GM18868 (cell line): ENCODE data around the gene INSRR.

ENCODE experiments used
- ATAC-seq: cut with Tn5 transposase; IDR thresholded peaks from one replicate; pipeline ENCODE4 v1.9.1; 2021; ENCODE audit warnings: mild to moderate bottlenecking, moderate library complexity; ENCODE audit not compliant: unreplicated experiment

The INSRR gene

DNA sequence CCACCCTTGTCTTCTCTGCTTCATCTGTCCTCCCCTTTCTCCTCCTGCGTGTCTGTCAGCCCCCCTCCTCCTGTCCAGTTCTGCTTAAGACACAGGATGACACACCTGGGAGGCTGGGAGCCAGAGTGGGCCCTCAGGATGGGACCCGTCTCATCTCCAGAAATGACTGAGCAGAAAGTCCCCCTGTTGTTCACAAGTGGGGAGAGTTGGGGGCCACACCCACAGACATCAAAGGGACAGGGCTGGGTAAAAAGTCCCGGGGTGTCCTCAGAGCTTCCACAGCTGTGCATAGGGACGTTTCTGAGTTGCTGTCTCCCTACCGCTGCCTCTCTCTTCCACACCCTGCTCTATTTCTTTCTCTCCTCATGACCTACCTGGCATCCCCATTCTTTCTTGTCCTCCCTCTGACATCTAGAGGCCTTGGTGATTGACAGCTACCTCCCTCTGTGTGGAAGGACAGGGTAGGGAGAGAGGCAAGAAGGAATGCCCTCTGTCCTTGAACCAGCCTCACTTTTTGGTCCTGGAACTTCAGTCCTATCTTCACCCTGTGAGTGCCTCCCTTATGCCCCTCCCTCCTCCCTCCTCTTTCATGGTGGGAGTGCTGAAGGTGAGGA is 22.8 kb downstream of the INSRR start:
- peak; percentile 78 for ATAC-seq

DNA sequence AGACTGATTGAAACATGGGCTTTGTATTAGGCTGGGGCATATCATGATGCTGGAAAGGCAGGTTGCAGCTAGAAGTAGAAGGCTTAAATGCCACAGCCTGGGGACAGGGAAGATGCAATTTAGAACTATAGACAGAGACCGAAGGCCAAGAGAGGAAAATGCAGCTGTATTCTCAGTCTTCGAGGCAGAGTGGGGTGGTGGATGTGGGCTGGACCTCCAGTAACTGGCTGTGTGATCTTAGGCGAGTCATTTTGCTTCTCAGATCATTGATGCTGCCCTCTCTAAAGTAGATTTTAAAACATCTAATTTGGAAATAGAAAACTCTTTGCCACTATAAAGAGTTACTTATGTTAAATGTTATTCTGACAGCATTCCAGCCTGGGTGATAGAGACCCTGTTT is 24.6 kb downstream of the INSRR start:
- ATAC-seq = no peak

DNA sequence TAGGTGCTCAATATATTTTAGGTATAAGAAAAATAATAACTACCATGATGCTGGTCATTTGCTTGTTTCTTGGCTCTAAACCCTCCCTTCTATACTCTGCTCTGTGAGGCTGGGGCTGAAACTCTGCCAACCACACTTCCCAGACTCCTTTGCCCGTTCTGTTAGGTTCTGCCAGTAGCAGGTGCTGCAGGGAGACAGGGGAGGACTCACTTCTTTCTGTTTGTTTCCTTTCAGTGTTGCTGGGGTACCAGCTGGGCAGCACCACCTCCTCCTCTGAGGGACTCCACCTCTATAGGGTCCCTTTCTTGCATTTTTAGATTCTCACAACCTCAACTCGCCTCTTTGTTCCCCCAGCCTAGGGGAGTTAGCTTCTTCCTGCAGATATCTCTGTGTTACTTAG is 25.3 kb downstream of the INSRR start:
- ATAC-seq = no peak

DNA sequence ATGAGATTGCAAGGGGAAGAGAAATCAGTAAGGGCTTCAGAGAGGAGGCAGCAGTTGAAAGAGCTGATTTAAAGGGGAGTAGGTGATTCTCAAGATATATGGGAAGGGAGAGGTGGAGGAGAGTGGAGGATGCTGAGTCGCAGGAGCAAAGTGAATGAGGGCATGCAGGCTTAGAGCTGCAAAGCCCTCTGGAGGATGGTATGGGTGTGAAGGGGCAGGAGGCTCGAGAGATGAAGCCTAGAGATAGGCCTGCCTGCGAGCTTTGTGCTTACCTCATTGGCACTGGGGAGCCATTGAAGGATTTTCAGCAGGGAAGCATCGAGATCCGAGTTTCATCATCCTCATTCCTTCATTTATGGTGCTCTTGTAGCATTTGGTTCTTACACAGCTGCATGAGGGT is 26.5 kb downstream of the INSRR start:
- no peak for ATAC-seq

DNA sequence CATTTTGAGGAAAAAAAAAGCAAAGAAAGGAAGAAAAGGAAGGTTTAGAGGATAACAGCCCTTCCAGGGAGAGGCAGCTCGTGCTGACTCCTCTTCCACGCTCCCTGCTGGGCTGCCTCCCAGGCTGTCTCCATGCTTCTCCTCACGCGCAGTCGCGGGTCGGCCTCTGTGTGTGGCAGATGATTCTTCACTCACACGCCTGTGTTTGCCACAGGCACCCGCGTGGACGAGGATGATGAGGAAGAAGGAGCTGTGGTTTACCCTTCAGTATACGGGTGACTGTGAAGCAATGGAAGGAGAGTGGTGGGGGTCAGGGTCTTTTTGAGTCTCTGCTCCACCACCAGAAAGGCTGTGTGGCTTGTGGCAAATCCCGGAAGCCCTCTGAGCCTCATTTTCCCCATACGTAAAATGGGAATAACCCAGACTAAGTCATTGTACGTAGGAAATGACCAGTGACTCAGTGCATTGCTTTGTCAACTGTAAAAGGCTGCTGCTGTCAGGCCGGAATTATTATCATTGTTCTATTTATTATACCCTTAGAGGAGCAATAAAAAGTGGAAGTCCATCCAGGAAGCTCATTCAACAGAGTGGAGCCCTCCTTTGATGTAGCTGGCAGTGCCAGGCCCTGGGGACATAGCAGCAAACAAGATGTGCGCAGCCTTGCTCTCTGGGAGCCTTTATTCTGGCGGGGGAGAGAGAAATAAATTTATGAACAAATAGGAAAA is 30.4 kb downstream of the INSRR start:
- no peak for ATAC-seq

DNA sequence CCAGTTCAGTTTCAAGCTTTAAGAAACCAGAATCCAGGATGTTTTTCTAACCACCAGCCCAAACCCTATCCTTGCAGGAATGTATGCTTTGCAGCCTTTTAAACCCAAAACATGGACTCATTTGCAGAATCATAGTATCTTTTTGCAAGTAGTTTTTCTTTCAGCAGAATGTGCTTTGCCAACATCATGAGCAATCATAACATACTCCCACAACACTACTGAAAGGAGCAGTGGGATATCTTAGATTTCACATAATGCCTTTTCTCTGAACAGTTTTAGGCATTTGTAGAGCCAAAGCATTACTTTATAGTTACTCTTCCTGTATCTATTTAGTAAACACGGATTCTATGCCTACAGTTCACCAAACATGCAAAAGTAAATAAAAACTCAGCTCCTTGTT is 32.3 kb downstream of the INSRR start:
- ATAC-seq = no peak

DNA sequence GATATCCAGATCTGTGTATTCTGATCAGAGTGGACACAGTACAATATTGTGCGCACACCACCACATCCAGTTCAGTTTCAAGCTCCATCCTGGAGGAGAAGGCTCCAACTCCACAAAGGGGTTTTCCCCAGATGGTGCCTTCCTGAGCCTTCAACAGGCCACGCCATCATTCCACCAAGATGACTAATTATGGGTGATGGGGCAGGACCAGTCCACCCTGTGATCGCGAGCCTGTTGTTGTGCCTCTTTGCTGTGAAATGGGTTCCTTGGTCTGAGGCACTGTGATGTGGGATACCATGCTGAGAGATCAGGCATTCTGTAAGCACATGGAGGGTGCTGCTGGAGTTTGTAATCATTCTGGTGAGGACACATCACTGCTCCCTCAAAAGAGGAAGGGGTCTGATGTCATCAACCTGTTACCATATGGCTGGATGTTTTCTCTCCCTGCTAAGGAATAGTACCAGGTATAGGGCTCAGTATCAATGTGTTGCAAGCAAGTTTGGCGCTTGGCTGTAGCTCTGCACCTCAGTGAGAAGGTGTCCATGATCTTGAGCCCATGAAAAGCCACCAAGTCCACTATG is 35.6 kb downstream of the INSRR start:
- no peak for ATAC-seq

DNA sequence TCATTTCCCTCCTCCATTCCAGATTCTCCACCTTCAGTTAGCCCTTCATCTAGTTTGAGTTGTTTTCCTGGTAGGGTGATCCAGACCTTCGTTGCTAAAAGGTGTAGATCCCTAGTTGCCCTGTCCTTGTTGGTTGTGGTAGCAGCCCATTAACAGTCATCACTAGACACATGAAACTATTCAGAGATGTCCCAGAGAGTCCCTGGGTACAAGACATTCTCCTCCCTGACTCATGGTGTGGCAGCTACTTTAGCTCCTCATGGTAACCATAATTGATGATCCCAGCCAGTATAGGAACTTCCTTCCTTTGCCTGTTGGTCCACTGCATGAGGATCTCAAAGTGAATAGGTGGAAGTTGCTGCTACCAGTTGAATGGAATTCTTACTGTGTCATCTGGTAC is 36.2 kb downstream of the INSRR start:
- ATAC-seq = no peak

DNA sequence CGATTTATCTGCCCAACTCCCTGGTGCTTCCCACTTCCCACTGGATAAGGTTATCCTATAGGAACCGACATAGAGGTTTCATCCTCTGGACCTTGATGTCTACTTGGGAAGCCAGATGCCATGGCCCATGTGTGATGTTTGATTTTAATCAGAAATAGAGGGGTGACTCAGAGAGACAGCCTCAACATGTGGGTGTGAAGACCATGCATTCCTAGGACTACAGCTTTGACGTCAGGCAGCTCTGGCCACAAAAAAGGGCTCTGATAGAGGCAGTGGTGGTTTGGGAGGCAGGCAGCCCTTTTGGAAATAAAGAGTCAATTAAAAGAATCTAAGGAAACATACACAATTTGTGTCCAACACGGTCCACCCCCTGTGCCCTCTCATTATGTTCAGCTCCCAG is 37.1 kb downstream of the INSRR start:
- no peak for ATAC-seq

DNA sequence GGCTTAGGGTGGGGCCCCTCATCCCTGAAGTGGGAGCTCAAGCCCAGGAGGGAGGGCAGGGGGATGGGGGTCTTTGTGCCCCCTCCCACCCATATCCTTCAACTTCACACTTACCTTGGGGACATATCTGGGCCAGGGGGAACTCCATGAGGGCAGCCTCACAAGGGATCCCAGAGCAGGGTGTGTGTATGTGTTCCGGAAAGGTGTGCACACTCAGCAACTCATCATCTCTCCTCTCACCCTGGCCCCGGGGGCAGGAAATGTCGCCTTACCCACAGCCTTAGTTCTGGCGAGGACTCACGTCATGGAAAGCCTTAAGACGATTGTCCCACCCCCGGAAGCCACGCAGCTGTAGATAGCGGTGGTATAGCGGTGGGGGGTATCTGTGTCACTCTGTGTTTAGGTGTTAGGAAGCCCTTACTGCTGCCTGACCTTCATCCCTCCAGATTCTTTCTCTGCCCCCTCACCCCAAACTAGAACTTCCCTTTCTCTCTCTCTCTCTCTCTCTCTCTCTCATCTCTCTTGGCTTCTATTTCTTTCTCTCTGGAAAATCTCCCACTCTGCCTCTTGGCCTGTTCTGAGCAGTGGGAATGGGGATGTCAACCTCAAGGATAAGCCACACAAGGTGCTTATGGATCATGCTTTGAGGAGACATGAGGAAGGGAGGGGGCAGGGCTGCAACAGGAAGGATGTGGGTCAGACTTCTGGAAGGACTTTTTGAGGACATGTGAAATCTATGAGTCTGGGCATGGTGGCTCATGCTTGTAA is 42.2 kb downstream of the INSRR start, which contains the start of gene SH2D2A:
TSS of gene SH2D2A (minus strand) at position 288 of the 768 bp plus-strand sequence. CDS start at position 148, 140 bp downstream.
- ATAC-seq = peak; percentile 57

DNA sequence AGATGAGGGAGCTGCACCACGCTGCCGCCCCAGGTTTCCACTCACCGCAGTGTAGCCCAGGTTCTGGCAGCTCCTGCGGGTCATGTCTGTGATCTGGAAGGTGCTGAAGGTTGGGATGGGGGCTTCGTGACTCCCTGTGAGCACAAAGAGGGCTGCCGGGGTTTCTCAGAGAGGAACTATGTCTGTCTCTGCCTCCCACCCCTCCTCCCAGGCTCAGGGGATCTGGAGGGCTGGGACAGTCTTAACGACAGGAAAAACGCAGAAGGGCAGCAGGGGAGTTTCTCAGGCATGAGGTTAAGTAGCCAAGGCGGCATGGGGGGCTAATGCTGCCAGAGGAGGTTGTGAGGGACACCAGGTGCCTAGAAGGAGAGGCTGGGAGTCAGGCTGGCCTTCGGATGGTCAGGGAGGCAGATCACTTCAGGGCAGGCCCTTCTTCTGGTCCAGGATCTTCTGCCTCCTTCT is 42.9 kb downstream of the INSRR start:
- no peak for ATAC-seq

DNA sequence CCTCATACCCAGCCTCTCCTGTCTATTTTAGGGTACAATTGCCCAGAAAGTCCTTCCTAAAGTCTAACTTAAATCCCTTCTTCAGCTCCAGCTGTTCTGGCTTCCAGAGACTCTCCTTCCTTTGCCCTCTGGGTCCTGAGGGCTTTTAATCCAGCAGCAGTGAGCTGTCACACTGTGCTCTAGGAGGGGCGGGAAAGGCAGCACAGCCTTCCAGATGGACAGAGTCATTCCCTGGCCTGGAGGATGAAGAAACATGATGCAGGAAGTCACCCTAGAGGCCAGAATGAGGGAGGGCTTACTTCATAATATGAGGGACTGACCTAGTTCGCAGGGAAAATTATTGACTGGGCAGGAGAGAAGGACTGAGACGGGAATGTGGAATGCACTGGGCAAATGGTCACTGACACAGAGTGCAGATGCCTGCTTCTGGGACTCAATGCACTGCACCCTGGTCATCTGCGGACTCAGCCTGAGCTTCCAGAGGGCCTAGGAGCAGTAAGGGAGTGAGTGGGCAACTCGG is 43.5 kb downstream of the INSRR start:
- ATAC-seq = no peak

DNA sequence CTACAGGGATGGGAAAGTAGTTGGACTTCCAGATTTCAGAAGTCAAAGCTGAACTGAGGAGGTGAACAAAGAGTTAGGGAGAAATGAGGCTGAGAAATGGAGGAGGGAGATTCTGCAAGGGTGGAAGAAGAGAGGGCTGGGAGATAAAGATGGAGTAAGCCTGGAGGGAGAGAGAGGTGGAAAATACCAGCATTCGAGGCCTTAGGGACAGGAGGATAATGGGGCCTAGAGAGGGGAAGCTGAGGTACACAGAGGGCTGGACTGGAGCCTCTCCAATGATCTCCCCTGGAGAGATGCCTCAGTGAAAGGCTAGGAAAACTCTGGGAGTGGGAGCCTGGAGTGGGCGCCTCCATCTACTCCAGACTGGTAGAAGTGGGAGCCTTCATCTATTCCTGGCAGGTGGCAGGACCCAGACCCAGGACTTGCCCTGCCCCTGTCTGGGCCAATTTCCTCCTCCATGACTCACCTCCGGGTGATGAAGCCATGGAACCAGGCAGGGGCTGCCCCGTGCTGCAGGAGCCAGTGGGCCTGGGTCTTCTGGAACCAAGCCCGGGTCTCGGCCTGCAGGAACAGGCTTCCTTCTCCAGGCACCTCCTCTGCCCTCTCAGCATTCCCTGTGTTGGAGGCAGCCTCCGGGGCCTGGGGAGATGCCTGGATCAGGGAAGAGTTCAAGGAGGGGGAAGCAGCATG is 44.2 kb downstream of the INSRR start:
- ATAC-seq = no peak

DNA sequence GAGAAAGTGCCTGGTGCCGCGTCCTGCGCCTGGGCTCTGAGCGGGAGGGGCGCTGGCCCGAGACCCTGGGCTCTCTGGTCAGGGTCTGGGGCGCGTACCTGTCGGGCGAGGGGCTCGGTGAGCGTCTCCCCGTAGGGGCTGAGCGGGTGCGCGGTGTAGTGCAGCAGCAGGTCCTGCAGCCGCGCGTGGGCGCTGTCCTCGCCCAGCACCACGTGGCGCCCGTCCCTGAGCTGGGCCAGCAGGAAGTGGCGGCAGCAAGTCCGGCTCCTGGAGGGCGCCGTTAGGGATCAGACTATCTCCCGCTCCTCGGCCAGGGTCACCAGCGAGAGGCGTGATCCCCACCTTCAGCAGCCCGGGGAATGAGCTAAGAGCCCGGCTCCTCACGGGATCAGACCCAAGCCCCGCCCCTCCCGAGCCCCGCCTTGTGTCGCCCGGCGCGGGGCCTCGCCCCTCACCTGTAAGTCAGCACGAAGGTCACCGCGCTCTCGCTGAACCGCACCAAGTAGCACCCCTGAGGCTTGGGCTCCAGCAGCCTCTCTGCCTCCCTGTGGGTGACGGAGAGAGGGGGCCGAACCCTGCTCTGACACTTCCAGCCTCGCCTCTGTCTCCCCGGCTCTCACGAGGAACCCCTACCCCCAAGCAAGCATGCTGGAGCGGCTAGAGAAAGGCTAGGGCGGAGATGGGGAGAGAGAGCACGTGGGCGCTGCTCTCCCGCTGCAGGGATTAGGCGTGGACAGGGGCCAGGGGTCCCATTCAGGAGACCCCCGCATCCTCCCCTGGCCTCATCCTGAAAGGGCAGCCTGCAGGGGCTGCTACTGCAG is 45.0 kb downstream of the INSRR start:
- peak; percentile 48 for ATAC-seq

DNA sequence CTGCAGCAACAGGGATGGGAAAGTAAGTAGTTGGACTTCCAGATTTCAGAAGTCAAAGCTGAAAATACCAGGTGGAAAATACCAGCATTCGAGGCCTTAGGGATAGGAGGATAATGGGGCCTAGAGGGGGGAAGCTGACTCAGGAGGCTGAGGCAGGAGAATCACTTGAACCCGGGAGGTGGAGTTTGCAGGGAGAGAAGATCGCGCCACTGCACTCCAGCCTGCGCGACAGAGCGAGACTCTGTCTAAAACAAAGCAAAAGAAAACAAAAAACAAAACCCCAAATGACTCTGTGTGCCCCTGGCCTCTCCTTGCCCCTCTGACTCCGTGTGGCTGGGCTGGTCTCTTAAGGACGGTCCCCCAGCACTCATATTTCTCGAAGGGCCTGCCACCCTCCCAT is 45.6 kb downstream of the INSRR start:
- no peak for ATAC-seq

DNA sequence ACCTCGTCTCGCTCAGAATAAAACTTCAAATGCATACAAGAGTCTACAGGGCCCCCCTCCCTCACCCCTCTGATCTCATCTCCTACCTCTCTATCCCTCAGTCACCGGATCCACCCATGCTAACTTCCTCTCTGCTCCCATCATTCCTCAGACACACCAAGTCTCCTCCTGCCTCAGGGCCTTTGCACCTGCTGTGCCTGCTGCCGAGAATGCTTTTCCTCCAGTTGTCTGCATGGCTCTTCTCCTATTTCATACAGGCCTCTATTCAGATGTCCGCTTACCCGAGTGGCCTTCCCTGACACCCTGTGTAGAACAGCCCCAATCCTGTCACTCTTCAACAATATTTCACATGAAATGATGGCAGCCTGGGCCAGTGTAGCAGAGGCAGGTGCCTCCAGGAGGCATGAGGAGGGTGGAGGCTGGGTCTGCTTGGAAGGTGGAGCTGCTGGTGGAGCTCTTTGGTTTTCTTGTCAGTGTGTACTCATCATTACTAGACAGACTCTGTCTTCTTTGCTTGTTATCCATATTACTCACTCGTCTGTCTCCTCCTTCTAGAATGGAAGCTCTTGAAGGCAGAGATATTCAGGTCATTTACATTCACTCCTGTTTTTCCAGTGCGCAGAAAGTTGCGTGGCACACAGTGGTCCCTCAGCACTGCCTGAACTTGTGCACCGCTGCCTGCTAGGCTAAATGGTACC is 46.5 kb downstream of the INSRR start:
- ATAC-seq = no peak

DNA sequence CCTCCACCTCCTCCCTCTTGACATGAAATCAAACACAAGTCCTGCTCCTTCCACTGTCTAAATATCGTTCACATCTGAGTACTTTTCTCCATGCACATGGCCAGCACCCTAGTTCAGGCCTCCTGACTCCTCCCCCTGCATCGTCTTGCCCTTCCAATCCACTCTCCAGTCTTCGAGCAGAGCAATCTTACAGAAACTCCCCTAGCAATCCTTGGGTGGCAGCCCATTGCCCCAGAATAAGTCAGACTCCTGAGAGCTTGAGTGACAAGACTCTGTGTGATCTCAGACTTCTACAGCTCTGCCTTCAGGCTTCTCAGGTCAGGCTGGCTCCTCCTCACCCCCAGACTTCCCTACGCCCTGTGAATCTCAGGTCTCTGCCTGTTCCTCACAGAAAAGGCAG is 47.7 kb downstream of the INSRR start:
- no peak for ATAC-seq

DNA sequence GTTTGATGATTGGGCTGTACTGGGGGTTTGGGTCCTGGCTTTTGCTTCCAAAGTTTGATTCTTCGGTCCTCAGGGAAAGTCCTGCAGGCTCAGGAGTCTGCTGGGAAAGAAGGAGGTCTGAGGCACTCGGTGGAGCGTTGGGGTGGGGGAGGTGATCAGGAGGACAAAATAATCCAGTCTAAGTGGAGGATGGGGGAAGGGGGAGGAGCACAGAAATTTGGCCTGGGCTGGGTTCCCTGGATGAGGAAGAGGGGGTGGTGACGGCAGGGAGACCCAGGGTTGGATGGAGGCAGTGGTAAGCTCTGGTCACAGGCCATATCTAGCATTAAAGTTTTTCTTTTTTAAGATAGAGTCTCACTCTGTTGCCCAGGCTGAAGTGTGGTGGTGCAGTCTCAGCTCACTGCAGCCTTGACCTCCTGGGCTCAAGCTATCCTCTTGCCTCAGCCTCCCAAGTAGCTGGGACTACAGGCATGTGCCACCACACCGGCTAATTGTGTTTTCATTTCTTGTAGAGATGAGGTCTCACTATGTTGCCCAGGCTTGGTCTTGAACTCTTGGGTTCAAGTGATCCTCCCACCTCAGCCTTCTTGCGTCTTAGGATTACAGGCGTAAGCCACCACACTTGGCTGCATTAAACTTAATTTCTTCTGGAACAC is 49.1 kb downstream of the INSRR start:
- ATAC-seq = no peak

DNA sequence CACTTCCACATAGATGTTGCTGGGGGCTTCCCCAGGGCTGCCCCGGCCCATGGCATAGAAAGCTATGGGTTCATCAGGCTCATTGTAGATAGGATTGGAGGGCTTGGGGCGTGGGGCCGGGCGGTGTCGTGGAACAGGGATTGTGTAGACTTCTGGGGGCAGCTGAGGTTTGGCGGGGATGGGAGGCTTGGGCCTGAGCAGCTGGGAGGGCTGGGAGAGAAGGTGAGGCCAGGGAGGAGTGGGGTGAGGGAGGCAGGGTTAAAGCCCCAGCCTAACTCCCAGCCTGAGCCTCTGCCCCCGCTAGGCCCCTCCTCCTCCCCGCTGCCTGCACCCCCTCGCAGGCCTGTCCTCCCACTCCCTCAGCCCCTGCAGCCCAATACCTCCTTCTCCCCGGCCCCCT is 49.6 kb downstream of the INSRR start:
- ATAC-seq = no peak
